GM12892 (cell line): ENCODE measurements around the gene LAMA1.

Experiments used
- POLR2A ChIP-seq: IDR thresholded peaks from 2 replicates; pipeline ENCODE4 v1.6.1; 2011; ENCODE audit warnings: low read depth, low read length, control low read depth
- POLR2AphosphoS5 ChIP-seq: IDR thresholded peaks from 2 replicates; pipeline ENCODE4 v1.6.1; 2011; ENCODE audit warnings: low read depth, low read length, control low read depth
- TAF1 ChIP-seq: IDR thresholded peaks from 2 replicates; pipeline ENCODE4 v1.6.1; 2011; ENCODE audit warnings: low read depth, mild to moderate bottlenecking, control low read depth, low read length, borderline replicate concordance

- TF ChIP-seq POLR2A (no peak), POLR2AphosphoS5 (no peak), TAF1 (no peak)
Observed at GRCh38 chr18:7023581-7023980, 94.0 kb downstream of the LAMA1 start.
